NCI-H1436 (cell line): ENCODE measurements around the gene TIMP1.

Source experiments
- DNase-seq: peaks from one replicate; lab custom pipeline; 2025; lab: John Stamatoyannopoulos, UW

Gene TIMP1

GRCh38 chrX:47573341-47574075 lies 8.7 kb upstream of the TIMP1 start:
- no peak for DNase-seq

DNA sequence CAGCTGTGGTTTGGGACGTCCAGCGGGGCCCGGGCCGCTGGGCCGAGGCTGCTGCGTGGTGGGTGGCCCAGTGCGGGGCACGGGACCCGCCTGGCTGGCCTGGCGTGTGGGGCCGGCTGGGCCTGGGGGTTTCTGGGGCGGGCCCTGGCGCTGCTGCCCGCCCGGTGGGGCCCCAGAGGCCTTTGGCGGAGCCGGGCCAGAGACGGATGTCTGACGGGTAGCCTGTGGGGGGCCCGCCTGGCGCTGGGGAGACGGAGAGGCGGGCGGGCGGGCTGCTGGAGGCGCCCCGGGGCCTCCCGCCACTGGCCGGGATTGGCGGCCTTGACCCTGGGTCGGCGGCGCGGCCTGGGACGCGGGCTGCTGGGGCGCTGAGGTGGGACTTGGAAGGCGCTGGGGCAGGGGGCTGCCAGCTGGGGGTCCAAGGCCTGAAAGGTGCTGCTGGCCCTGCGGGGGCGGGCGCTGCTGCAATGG lies 8.1 kb upstream of the TIMP1 start:
- DNase-seq = no peak

DNA sequence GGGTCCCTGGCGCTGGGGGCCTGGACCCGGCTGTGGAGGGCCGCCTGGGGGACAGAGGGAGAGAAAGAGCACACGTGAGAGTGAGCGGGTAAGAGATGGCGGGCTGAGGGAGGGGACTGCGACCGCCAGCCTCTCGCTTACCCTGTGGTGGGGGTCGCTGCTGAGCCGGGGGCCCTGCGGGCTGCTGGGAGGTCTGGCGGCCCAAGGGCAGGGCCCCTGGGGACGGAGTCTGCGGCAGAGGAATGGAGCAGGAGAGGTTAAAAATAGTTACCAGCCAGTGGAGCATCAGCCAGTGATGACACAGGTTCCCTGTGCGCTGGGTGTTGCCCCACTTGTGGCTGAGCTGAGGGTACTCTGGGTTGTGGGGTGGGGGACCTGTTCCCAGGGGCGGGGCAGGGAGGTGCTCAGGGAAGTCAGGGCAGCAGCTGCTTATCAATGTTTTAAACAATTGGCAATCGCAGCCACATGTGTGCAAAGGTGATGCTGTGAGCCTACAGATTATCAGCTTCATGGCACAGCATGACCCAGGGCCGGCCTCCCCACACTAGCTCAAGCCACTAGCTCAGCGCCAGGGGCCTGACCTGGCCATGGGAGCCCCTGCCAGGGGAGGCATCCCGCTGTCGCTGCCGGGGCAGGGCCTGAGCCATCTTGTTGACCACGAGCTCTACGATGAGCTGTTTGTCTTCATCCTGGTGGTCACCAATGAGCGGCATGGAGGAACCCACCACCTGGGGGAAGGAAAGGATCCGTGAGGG lies 7.5 kb upstream of the TIMP1 start:
- DNase-seq = no peak

GRCh38 chrX:47576021-47576898 lies 6.0 kb upstream of the TIMP1 start:
- no peak for DNase-seq

GRCh38 chrX:47577424-47577823 lies 4.8 kb upstream of the TIMP1 start:
- DNase-seq = no peak

DNA sequence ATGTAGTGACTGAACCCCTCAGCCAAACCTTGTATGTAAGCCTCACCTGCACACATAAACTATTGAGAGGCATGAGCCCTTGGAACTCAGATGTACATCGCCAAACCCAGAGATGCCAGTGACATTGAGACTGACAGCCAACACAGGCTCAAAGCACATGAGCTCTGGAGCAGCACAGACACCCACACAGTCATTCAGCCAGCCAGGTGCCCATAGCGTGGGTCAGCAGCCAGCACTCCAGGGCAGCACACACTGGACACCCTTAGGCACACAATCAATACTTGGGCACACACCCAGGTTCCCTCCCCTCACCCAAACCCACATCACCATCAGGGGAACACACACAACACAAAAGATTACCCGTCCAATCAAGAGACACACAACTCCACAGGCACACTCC lies 4.3 kb upstream of the TIMP1 start:
- no peak for DNase-seq

GRCh38 chrX:47578692-47579091 lies 3.5 kb upstream of the TIMP1 start:
- DNase-seq = no peak

DNA sequence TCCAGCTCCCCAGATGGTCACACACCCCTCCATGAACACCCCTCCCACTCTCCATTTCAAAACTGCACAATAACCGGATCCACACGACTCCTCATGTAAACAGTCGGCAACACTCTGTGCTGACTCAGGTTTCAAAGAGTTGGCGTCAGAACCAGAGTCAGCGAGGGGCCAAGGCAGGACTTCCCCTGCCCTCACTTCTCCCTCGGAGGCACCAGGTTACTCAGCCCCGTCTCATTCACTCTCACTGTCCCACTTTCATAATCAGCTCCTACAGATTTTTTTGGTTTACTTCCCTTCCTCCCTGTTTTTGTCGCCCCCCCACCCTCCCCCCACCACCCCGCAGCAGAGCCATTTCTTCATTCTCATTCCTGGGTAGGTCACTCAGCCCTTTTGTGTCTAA lies 2.7 kb upstream of the TIMP1 start:
- no peak for DNase-seq

DNA sequence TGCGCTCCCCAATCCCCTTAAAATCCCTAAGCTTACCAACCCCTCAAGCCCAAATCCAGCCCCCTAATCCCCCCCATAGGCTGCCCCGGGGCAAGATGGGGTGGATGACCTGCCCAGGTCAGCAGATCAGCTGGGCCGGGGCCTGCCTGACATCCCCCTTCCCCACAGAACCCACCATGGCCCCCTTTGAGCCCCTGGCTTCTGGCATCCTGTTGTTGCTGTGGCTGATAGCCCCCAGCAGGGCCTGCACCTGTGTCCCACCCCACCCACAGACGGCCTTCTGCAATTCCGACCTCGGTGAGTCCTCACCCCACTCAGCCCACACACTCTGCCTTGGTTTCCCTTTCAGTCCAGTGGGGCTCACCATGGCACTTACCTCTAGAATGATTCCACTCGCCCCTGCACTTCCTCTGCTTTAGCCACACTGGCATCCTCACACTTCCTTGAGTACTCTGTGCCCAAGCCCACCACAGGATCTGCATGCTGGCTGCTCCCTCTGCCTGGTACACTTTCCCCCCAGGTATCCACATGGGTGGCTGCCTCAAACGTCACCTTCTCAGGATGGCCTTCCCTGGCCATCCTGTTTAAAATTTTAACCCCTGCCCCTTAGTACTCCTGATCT lies 1.1 kb downstream of the TIMP1 start:
- no peak for DNase-seq

GRCh38 chrX:47584714-47585113 lies 2.5 kb downstream of the TIMP1 start:
- no peak for DNase-seq

GRCh38 chrX:47585273-47585672 lies 3.0 kb downstream of the TIMP1 start:
- no peak for DNase-seq

GRCh38 chrX:47586043-47586787 lies 4.0 kb downstream of the TIMP1 start:
- DNase-seq = no peak

DNA sequence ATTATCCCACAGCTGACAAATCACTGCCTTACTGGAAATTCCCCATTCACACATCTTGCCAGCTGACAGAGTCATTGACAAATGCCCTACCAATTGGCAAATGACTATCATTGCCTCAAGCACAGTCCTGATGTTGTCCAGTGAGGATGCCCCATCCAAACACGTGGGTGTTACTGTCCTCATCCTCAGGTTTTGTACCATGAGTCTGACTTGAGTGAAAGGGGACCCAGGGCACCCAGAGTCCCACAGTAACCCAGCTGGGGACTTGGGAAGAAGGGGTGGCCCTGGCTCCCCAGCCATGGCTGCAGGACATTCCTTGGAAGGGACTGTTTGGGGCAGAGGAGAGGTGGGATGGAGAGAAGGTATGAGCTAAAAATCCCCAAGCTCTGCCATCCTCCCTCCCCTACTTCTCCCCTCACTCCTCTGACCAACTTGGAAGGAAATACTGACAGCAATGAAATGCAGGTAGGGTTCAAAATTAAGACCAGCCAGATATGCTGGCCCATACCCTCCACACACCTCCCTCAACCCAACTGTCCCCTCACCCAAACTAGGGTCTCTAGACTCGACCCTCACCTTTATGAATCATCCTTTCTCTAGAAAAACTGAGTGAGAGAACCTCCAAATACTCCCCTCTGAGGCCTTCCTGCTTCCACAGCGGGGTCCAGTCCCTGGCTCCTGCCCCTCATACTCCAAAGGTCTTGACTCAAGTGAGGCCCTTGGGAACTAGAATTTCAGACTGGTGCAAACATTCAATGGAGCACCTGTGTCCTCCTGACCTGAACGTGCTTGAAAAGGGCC lies 5.1 kb downstream of the TIMP1 start:
- DNase-seq = no peak

- DNase-seq = no peak
Observed at GRCh38 chrX:47587906-47588735, 5.9 kb downstream of the TIMP1 start.

DNA sequence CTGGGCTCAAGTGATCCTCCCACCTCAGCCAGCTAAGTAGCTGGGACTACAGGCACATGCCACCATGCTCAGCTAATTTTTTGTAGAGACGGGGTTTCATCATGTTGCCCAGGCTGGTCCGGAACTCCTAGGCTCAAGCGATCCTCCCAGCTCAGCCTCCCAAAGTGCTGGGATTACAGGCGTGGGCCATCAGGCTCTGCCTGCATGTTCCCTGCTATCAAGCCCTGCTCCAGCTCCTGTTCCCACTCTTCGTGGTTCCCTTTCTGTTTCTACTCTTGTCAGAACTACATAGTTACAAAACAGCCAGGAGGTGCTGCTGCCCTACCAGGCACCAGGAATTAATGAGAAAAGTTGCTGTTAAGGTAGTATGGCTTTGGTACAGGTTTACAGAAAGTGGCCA lies 8.7 kb downstream of the TIMP1 start:
- no peak for DNase-seq

DNA sequence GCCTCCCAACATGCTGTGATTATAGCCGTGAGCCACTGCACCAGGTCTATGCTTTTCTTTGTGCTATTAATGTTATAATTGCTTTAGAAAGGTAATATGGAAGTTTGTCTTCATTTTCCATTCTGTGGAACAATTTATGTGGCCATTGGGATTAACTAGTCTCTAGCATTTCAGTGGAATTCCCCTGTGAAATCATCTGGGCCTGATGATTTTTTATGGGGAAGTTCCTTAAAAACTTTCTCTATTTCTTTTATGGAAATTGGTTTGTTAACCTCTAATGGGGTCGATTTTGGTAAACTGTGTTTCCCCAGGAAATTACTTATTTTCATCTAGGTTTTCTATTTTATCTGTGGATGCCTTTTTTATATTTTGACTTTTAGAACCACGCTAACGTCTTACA lies 11.3 kb downstream of the TIMP1 start:
- DNase-seq = no peak

DNA sequence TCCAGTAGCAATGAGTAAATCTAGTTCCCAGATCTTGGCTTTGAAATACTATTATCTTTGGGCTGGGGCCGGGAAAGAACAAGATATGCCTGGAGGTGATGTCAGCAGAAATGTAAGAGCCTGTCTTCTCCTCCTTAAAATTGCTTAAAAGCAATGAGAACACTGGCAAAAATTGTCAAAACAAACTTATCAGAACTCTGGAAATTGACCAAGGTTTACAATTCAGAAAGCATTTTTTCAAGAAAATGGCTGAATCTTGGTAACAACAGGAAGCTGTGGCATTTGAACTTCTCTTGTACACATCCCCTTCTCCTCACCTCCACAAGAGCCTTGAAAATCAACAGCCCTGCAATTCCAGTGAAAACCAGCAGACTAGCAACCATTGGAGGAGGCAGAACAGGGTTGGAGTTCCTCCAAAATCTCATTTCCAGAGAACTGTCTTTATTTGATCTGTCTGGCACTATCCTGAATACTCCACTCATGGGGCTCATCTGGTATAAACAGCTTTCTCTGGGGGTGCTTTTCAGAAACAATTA lies 13.5 kb downstream of the TIMP1 start:
- DNase-seq = no peak

DNA sequence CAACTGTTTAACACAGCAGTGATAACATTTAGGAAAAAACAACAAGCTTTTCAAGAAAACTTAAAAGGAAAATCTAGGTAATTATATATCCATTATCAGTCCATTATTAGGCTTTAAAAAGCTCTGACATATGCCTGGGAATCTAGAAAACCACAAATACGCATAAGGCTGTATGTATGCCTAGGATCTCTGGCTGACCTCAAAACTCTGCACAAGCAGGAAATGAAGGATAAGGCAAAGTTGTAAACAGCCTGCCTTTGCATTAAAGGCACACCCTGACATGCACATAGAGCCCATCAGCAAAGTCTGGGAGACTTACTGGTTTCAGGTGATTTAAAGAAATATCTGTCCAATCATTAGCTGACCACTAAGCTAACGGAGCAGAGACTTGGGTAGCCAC lies 14.0 kb downstream of the TIMP1 start:
- DNase-seq = no peak

DNA sequence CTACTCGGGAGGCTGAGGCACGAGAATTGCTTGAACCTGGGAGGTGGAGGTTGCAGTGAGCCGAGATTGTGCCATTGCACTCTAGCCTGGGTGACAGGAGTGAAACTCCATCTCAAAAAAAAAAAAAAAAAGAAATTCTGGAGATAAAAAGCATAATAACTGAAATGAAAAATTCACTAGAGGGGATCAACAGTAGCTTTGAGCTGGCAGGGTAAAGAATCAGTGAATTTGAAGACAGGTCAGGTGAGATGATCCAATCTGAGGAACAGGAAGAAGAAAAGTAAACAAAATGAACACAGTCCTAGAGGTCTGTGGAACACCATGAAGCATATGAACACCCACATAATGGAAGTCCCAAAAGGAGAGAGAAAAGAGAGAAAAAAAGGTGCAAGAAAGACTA lies 15.0 kb downstream of the TIMP1 start:
- no peak for DNase-seq
